HepG2 (cell line): ENCODE data around the gene SEC14L6. TPM values are rescaled to one million over a fixed set of nuclear protein-coding genes. Genes with fewer than 3 reads are reported as not detected.

ENCODE experiments used
- BHLHE40 ChIP-seq: IDR thresholded peaks from 2 replicates; pipeline ENCODE4 v1.6.1; 2011; ENCODE audit warnings: low read length, improper control_type of control experiment
- CHD4 ChIP-seq: fragments of 200-600 bp; sonication (generic); IDR thresholded peaks from 2 replicates; pipeline ENCODE4 v1.7.0; 2017; ENCODE audit warnings: mild to moderate bottlenecking, low read length, borderline replicate concordance
- EZH2 ChIP-seq: conservative IDR thresholded peaks from 2 replicates; pipeline ENCODE4 v1.6.1; 2012; ENCODE audit warnings: mild to moderate bottlenecking, low read depth, low read length, moderate library complexity
- FOSL2 ChIP-seq: sonication (generic); formaldehyde crosslinking; IDR thresholded peaks from 2 replicates; pipeline ENCODE4 v1.4.0; 2020; ENCODE audit warnings: missing genetic modification reagents
- FOXC1 ChIP-seq: sonication (generic); formaldehyde crosslinking; IDR thresholded peaks from 2 replicates; pipeline ENCODE4 v1.8.0; 2022; ENCODE audit warnings: mild to moderate bottlenecking, missing genetic modification reagents, borderline replicate concordance
- HNF1A ChIP-seq, 2 experiments: sonication (generic) in 1 of 2; formaldehyde crosslinking in 1 of 2; IDR thresholded peaks; 2 replicates each; pipeline versions ENCODE4 v1.4.0 to v1.6.1; 2016 to 2020; ENCODE audit warnings: borderline replicate concordance in 1 of 2, low read depth in 1 of 2, mild to moderate bottlenecking in 1 of 2, missing genetic modification reagents in 1 of 2
- NFE2 ChIP-seq: sonication (generic); formaldehyde crosslinking; IDR thresholded peaks from 2 replicates; pipeline ENCODE4 v1.4.0; 2020; ENCODE audit warnings: missing genetic modification reagents
- NFKB2 ChIP-seq: sonication (generic); formaldehyde crosslinking; IDR thresholded peaks from 2 replicates; pipeline ENCODE4 v1.4.0; 2020; ENCODE audit warnings: missing genetic modification reagents, borderline replicate concordance
- TBX3 ChIP-seq: fragments of 450-650 bp; IDR thresholded peaks from 2 replicates; pipeline ENCODE4 v1.6.1; 2017; ENCODE audit warnings: antibody characterized with exemption, mild to moderate bottlenecking, inconsistent platforms, borderline replicate concordance
- THAP9 ChIP-seq: sonication (generic); formaldehyde crosslinking; IDR thresholded peaks from 2 replicates; pipeline ENCODE4; 2020; ENCODE audit warnings: missing genetic modification reagents, mild to moderate bottlenecking, borderline replicate concordance
- XRCC5 ChIP-seq: fragments of 200-400 bp; formaldehyde crosslinking; optimal IDR thresholded peaks from 2 replicates; pipeline ENCODE3; 2017; ENCODE audit warnings: mild to moderate bottlenecking, low read length
- ZFP36L1 ChIP-seq: sonication (generic); formaldehyde crosslinking; IDR thresholded peaks from 2 replicates; pipeline ENCODE4 v1.8.0; 2022; ENCODE audit warnings: mild to moderate bottlenecking, missing genetic modification reagents, moderate library complexity
- ZNF276 ChIP-seq: sonication (generic); formaldehyde crosslinking; IDR thresholded peaks from 2 replicates; pipeline ENCODE4 v1.4.0; 2020; ENCODE audit warnings: mild to moderate bottlenecking, low read depth, missing genetic modification reagents
- ZNF33A ChIP-seq: sonication (generic); formaldehyde crosslinking; IDR thresholded peaks from 2 replicates; pipeline ENCODE4 v1.5.1; 2020; ENCODE audit warnings: missing genetic modification reagents, mild to moderate bottlenecking, moderate library complexity, borderline replicate concordance
- ZNF800 ChIP-seq: sonication (generic); formaldehyde crosslinking; IDR thresholded peaks from 2 replicates; pipeline ENCODE4 v1.4.0; 2020; ENCODE audit warnings: missing genetic modification reagents
- ZSCAN31 ChIP-seq: sonication (generic); formaldehyde crosslinking; IDR thresholded peaks from 2 replicates; pipeline ENCODE4 v1.5.0; 2020; ENCODE audit warnings: low read depth, mild to moderate bottlenecking, missing genetic modification reagents
- polyA plus RNA-seq, 8 experiments: library from polyadenylated mRNA; depleted of rRNA in 3 of 8; stranded (reverse) in 7 of 8; unstranded in 1 of 8; fragments of >200 nt; fragmentation: Illumina TruSeq in 4 of 8; extraction: Trizol in 4 of 8; gene quantifications; 2 replicates each; pipeline versions ENCODE4 v1.2.1 to v1.2.3, GENCODE V29; 2011 to 2016; ENCODE audit warnings: low read depth in 4 of 8, missing spikeins in 1 of 8, mixed read lengths in 1 of 8; ENCODE audit not compliant: insufficient read depth in 1 of 8
- total RNA-seq, 5 experiments: library from RNA; depleted of rRNA; stranded (reverse); fragments of >200 nt; fragmentation: Illumina TruSeq; extraction: Trizol; gene quantifications; 2 replicates each; pipeline ENCODE4 v1.2.3, GENCODE V29; 2016; ENCODE audit warnings: low read depth in 1 of 5

Gene SEC14L6
- total and polyA plus RNA-seq, 2 of the 13 experiments (the other 11 are each of a cell fraction or from before 2014, with no cell fraction given) = 0.09 to 9.3 TPM

GRCh38 chr22:30591588-30592359, 45.2 kb upstream of the SEC14L6 start, which contains the start of gene PES1 (continued):
- TF ChIP-seq ZNF800 (CRISPR knock-in tag) (peak; percentile 9; the same call in 1 of the 2 replicates), EZH2 (no peak), ZNF33A (CRISPR knock-in tag) (peak; percentile 46; the same call in 1 of the 2 replicates), BHLHE40 (peak; percentile 99), NFE2 (CRISPR knock-in tag) (no peak), FOXC1 (CRISPR knock-in tag) (no peak), CHD4 (no peak), ZFP36L1 (peak; percentile 71; the same call in 1 of the 2 replicates), HNF1A (IDR thresholded peaks at IDR 0.05; ENCODE audit: low read depth) (peak; percentile 59; the same call in 1 of the 2 replicates), HNF1A (CRISPR knock-in tag; IDR thresholded peaks at IDR 0.05; ENCODE audit: borderline replicate concordance) (peak; percentile 50; the same call in 1 of the 2 replicates), ZSCAN31 (CRISPR knock-in tag) (0 out of 2 replicates have a peak, but pooled peaks have one; percentile 53), XRCC5 (peak; percentile 54), FOSL2 (peak; percentile 68), ZNF276 (0 out of 2 replicates have a peak, but pooled peaks have one; percentile 64), TBX3 (peak; percentile 9; the same call in 1 of the 2 replicates), THAP9 (peak; percentile 97), NFKB2 (CRISPR knock-in tag) (0 out of 2 replicates have a peak, but pooled peaks have one; percentile 35)
